Astrocyte (in vitro differentiated cells and primary cell): Measurements from ENCODE around the gene PAPSS2. TPM values are rescaled to one million over a fixed set of nuclear protein-coding genes. Genes with fewer than 3 reads are reported as not detected.

ENCODE experiments used
- DNase-seq: peaks from one replicate; pipeline ENCODE4 v3.0.0-alpha.2; 2010; ENCODE audit warnings: low read depth
- FAIRE-seq: peaks from 2 replicates; lab custom pipeline; 2011; peaks lifted over from hg19 to GRCh38; lab: Jason Lieb, UNC
- H2AFZ ChIP-seq: 2 replicates; pipeline ENCODE4 v1.6.0; 2012; ENCODE audit warnings: low read depth, low read length, inconsistent platforms
- H3K27ac ChIP-seq: 2 replicates; pipeline ENCODE4 v1.5.1; 2011; ENCODE audit warnings: low read depth, low read length, inconsistent platforms
- H3K27me3 ChIP-seq: 2 replicates; pipeline ENCODE4 v1.6.0; 2011; ENCODE audit warnings: low read length, inconsistent platforms; ENCODE audit not compliant: insufficient read depth
- H3K36me3 ChIP-seq: 2 replicates; pipeline ENCODE4 v1.5.1; 2011; ENCODE audit warnings: low read length, inconsistent platforms; ENCODE audit not compliant: insufficient read depth
- H3K4me1 ChIP-seq: 2 replicates; pipeline ENCODE4 v1.5.1; 2011; ENCODE audit warnings: low read length, inconsistent platforms; ENCODE audit not compliant: insufficient read depth
- H3K4me2 ChIP-seq: 2 replicates; pipeline ENCODE4 v1.6.0; 2012; ENCODE audit warnings: low read length, inconsistent platforms
- H3K4me3 ChIP-seq: 2 replicates; pipeline ENCODE4 v1.5.1; 2011; ENCODE audit warnings: low read depth, mild to moderate bottlenecking, low read length, inconsistent platforms; ENCODE audit not compliant: insufficient read depth
- H3K79me2 ChIP-seq: 2 replicates; pipeline ENCODE4 v1.6.0; 2012; ENCODE audit warnings: mild to moderate bottlenecking, low read length, inconsistent platforms; ENCODE audit not compliant: insufficient read depth
- H3K9ac ChIP-seq: 2 replicates; pipeline ENCODE4 v1.6.0; 2012; ENCODE audit warnings: mild to moderate bottlenecking, low read length, inconsistent platforms
- H3K9me3 ChIP-seq: 2 replicates; pipeline ENCODE4 v1.5.1; 2012; ENCODE audit warnings: low read depth, mild to moderate bottlenecking, low read length, inconsistent platforms; ENCODE audit not compliant: insufficient read depth
- H4K20me1 ChIP-seq: 2 replicates; pipeline ENCODE4 v1.6.0; 2012; ENCODE audit warnings: low read length, inconsistent platforms; ENCODE audit not compliant: insufficient read depth
- H3K27ac Mint-ChIP-seq: one replicate; pipeline ENCODE4 v1.8.0; 2021; ENCODE audit warnings: mild to moderate bottlenecking, mixed read lengths; ENCODE audit not compliant: unreplicated experiment
- H3K27me3 Mint-ChIP-seq: one replicate; pipeline ENCODE4 v1.8.0; 2021; ENCODE audit warnings: low read depth, mixed read lengths; ENCODE audit not compliant: unreplicated experiment
- H3K36me3 Mint-ChIP-seq: one replicate; pipeline ENCODE4 v1.8.0; 2021; ENCODE audit warnings: low read depth, mixed read lengths; ENCODE audit not compliant: unreplicated experiment
- H3K4me1 Mint-ChIP-seq: one replicate; pipeline ENCODE4 v1.8.0; 2021; ENCODE audit warnings: low read depth, mixed read lengths; ENCODE audit not compliant: unreplicated experiment
- H3K4me3 Mint-ChIP-seq: one replicate; pipeline ENCODE4 v1.8.0; 2021; ENCODE audit warnings: mild to moderate bottlenecking, moderate library complexity, mixed read lengths; ENCODE audit not compliant: unreplicated experiment
- H3K9me3 Mint-ChIP-seq: one replicate; pipeline ENCODE4 v1.8.0; 2021; ENCODE audit warnings: mild to moderate bottlenecking, mixed read lengths; ENCODE audit not compliant: unreplicated experiment
- EZH2 ChIP-seq: IDR thresholded peaks from 2 replicates; pipeline ENCODE4 v1.6.1; 2012; ENCODE audit warnings: mild to moderate bottlenecking, low read length, inconsistent platforms; ENCODE audit not compliant: insufficient read depth
- total RNA-seq: library from RNA; stranded (reverse); gene quantifications from 2 replicates; pipeline ENCODE4 v1.2.1, GENCODE V29; 2021
- TF ChIP-seq, protein P1 (sequence below): IDR thresholded peaks from 2 replicates; pipeline ENCODE4 v1.5.1; 2011; ENCODE audit warnings: low read depth, mild to moderate bottlenecking, inconsistent platforms, low read length, moderate library complexity; ENCODE audit not compliant: insufficient read depth

PAPSS2 gene
- total RNA-seq, 1 donor from 2014 or later: 48.6 TPM

GRCh38 chr10:87750001-87750671 is 90.5 kb downstream of the PAPSS2 start:
- Mint-ChIP-seq H3K4me1 (peaks cover 9% of the 10 kb centered on the region), H3K4me3 (no peak overlapping the region), H3K27ac (peak overlapping the region; percentile 53), H3K36me3 (peaks cover 15% of the 10 kb centered on the region), H3K27me3 (no peaks in the 10 kb centered on the region), H3K9me3 (peaks cover 2% of the 10 kb centered on the region)
- Histone ChIP-seq H3K9me3 (no peaks in the 10 kb centered on the region), H3K79me2 (no peaks in the 10 kb centered on the region), H4K20me1 (peaks cover 4% of the 10 kb centered on the region), H3K27ac (no peak overlapping the region), H3K4me2 (peak overlapping the region; percentile 32), H3K36me3 (peaks cover 22% of the 10 kb centered on the region), H3K9ac (no peak overlapping the region), H2AFZ (no peak overlapping the region), H3K4me3 (no peak overlapping the region), H3K4me1 (peaks cover 17% of the 10 kb centered on the region), H3K27me3 (no peaks in the 10 kb centered on the region)
- FAIRE-seq (peak; percentile 13), DNase-seq (peak; percentile 91)
- TF ChIP-seq, protein P1, sequence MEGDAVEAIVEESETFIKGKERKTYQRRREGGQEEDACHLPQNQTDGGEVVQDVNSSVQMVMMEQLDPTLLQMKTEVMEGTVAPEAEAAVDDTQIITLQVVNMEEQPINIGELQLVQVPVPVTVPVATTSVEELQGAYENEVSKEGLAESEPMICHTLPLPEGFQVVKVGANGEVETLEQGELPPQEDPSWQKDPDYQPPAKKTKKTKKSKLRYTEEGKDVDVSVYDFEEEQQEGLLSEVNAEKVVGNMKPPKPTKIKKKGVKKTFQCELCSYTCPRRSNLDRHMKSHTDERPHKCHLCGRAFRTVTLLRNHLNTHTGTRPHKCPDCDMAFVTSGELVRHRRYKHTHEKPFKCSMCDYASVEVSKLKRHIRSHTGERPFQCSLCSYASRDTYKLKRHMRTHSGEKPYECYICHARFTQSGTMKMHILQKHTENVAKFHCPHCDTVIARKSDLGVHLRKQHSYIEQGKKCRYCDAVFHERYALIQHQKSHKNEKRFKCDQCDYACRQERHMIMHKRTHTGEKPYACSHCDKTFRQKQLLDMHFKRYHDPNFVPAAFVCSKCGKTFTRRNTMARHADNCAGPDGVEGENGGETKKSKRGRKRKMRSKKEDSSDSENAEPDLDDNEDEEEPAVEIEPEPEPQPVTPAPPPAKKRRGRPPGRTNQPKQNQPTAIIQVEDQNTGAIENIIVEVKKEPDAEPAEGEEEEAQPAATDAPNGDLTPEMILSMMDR: no peak
- no peak for TF ChIP-seq EZH2

DNA sequence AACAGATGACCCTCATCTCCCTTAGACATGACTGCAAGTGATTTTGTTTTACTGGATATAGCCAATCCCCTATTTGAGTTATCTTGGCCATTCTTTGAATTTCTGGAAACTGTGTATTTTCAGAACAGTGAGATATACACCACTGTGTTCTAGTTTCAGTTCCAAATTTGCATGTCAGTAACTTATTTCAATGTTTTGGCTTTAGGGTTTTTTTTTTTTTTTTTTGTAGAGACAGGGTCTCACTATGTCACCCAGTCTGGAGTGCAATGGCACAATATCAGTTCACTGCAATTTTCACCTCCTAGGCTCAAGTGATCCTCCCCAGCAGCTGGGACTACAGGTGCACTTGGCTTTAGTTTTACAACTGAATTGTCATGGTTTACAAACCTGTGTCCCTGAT is 91.1 kb downstream of the PAPSS2 start:
- H3K27me3 Mint-ChIP-seq: no peaks in the 10 kb centered on the region
- peaks cover 10% of the 10 kb centered on the region for H3K36me3 Mint-ChIP-seq
- Histone ChIP-seq H2AFZ (no peak overlapping the region), H4K20me1 (no peaks in the 10 kb centered on the region), H3K36me3 (peaks cover 16% of the 10 kb centered on the region), H3K4me3 (no peak overlapping the region), H3K27me3 (no peaks in the 10 kb centered on the region), H3K4me1 (peaks cover 17% of the 10 kb centered on the region), H3K4me2 (peak overlapping the region; percentile 32), H3K9ac (no peak overlapping the region), H3K9me3 (no peaks in the 10 kb centered on the region), H3K79me2 (no peaks in the 10 kb centered on the region), H3K27ac (no peak overlapping the region)
- H3K4me3 Mint-ChIP-seq: no peak overlapping the region
- no peak for FAIRE-seq
- peaks cover 2% of the 10 kb centered on the region for H3K9me3 Mint-ChIP-seq
- no peak for TF ChIP-seq EZH2
- TF ChIP-seq, protein P1: no peak
- peaks cover 9% of the 10 kb centered on the region for H3K4me1 Mint-ChIP-seq
- DNase-seq: no peak
- H3K27ac Mint-ChIP-seq: no peak overlapping the region

DNA sequence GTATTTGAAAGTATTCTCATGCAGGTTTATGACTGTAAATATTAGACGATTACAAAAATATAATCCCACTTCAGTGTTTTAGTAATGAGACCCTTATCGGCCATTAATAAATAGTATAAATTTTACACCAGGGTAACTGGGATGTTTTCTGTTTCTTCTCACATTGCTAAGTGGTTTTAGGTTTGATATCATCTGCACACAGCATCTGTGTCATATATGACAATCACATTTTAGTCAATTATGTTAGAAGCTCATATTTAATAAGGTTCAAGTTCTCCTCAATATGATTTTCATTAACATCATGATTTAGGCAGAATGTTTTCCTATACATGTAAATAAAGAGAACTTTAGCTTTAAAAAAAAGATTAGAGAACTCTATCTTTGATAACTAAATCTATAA is 91.6 kb downstream of the PAPSS2 start:
- peaks cover 10% of the 10 kb centered on the region for H3K36me3 Mint-ChIP-seq
- Histone ChIP-seq H3K36me3 (peaks cover 13% of the 10 kb centered on the region), H3K9ac (no peak overlapping the region), H3K4me1 (peaks cover 17% of the 10 kb centered on the region), H3K27me3 (no peaks in the 10 kb centered on the region), H3K27ac (no peak overlapping the region), H3K9me3 (no peaks in the 10 kb centered on the region), H3K4me3 (no peak overlapping the region), H4K20me1 (no peaks in the 10 kb centered on the region), H3K4me2 (no peak overlapping the region), H2AFZ (no peak overlapping the region), H3K79me2 (no peaks in the 10 kb centered on the region)
- H3K27ac Mint-ChIP-seq: no peak overlapping the region
- H3K4me3 Mint-ChIP-seq: no peak overlapping the region
- H3K4me1 Mint-ChIP-seq: peaks cover 9% of the 10 kb centered on the region
- no peaks in the 10 kb centered on the region for H3K27me3 Mint-ChIP-seq
- DNase-seq: no peak
- no peak for FAIRE-seq
- peaks cover 2% of the 10 kb centered on the region for H3K9me3 Mint-ChIP-seq
- no peak for TF ChIP-seq EZH2
- TF ChIP-seq, protein P1: no peak
